ENCODE results near the gene POLRMT. TPM values are rescaled to one million over a fixed set of nuclear protein-coding genes. Genes with fewer than 3 reads are reported as not detected.
"Not testable (repeated sequence)": the region's sequence is repeated elsewhere in the genome, so short reads cannot be mapped to it uniquely, and the experiment has no call there.

The POLRMT gene
- total RNA-seq, 1 experiment from 2014 or later, result 25.0 TPM

DNA sequence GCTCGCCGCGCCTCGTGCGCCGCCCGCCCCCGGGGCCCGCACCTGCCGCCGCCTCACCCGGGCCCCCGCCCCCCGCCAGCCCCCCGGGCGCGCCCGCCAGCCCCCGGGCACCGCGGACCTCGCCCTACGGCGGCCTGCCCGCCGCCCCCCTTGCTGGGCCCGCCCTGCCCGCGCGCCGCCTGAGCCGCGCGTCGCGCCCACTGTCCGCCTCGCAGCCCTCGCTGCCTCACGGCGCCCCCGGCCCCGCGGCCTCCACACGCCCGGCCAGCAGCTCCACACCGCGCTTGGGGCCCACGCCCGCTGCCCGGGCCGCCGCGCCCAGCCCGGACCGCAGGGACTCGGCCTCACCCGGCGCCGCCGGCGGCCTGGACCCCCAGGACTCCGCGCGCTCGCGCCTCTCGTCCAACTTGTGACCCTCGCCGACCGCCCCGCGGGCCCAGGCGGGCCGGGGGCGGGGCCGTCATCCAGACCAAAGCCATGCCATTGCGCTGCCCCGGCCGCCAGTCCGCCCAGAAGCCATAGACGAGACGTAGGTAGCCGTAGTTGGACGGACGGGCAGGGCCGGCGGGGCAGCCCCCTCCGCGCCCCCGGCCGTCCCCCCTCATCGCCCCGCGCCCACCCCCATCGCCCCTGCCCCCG, 17.2 kb downstream of the POLRMT start:
- DNase-seq (ENCODE audit: extremely low read depth, low read depth), result no peak

DNA sequence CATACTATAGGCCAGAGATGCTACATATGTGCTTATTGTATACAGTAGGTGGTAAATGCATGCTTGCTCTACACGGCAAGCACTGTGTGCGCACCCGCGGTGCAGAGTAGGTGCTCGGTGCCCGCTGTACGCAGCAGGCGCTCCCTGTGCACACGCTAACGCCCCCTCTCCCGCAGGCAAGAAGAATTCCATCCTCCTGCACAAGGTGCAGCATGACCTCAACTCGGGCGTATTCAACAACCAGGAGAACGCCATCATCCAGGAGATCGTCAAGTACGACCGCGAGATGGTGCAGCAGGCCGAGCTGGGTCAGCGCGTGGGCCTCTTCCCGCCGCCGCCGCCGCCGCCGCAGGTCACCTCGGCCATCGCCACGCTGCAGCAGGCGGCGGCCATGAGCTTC, 17.7 kb downstream of the POLRMT start:
- DNase-seq (ENCODE audit: extremely low read depth, low read depth), result no peak

DNA sequence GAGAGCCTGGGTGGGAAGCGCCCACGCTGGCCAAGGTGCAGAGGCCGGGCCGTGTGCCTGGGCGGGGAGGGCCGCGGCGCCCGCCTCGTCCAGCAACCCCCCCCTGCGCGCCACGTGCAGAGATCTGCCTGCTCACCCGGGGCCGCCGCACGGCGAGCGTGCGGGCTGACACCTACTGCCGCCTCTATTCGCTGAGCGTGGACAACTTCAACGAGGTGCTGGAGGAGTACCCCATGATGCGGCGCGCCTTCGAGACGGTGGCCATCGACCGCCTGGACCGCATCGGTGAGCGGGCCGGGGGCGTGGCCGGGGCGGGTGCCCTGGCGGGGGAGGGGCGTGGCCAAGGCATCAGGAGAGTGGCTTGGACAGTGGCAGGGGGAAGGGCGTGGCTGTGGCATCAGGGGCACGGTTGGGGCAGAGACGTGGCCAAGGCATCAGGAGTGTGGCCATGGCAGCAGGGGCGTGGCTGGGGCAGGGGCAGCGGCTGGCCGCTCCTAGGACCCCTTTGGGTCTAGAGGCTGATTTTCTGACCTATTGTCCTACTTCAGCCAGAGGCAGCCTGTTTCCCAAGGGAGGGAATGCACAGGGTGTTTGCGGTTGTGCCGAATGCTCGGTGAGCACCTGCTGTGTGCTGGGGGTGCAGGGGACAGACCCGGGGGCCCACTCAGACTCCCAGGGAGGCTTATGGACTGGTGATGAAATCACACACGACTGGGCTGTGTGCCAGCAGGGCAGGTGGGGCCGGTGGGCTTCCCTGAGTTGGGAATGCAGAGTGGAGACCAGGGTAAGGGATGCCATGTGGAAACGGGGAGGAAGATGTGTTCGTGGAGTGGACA, 19.4 kb downstream of the POLRMT start:
- DNase-seq (ENCODE audit: extremely low read depth, low read depth), result no peak

DNA sequence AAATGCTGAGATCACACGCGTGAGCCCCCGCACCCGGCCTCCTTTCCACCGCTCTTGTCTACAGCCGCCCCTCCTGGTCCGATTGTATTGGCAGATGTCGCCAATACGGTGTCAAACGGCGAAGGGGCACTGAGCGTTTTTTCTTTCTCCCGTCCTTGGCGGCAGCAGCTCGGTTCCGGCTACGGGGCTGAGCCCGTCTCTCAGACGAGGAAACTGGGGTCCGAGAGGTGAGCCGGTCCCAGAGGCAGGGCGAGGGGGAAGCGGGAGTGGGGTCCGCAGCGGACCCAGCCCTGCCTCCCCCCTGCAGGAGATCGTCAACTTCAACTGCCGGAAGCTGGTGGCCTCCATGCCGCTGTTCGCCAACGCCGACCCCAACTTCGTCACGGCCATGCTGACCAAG, 20.4 kb downstream of the POLRMT start:
- DNase-seq (ENCODE audit: extremely low read depth, low read depth), result no peak

DNA sequence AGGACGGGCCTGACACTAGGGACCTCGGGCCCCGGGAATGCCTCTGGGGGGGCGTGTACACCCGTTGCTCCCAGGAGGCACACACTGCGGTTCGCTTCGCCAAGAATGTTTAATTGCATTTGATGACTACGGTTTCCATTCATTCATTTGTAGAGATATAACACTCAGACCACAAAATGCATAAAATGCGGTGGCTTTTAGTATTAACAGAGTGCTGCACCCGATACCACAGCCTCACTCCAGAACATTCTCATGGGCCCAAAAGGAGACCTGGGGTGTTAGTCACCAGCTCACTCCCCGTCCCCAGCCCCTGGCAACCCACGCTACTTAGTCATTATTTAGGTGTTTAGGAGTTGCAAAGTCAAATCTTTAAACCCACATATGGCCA, 21.9 kb downstream of the POLRMT start:
- DNase-seq (ENCODE audit: extremely low read depth, low read depth), result no peak

DNA sequence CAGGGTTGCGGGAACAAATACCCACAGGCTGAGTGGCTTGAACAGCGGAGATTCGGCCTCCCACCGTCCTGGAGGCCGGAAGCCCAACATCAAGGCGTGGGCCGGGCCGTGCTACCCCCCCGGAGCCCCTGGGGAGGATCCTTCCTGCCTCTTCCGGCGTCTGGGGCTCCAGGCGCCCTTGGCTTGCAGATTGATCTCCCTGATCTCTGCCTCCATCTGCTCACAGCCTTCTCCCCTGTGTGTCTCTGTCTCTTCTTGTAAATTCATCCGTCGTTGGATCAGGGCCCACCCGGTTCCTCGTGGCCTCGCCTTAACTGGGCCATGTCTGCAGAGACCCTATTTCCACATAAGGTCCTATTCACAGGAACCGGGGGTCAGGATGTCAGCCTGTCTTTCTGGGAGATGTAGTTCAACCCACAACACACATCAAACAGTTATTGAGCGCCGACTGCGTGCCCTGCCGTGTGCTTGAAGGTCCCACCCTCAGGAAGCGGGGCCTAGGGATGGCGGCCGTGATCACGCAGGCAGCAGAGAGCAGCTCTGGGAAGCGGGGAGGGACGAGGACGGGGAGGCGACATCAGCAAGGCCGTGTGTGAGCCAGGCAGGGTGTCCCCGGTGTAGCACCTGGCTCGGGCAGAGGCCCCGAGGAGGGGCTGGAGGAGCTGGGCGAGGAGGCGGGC, 22.4 kb downstream of the POLRMT start:
- no peak for DNase-seq (ENCODE audit: extremely low read depth, low read depth)

DNA sequence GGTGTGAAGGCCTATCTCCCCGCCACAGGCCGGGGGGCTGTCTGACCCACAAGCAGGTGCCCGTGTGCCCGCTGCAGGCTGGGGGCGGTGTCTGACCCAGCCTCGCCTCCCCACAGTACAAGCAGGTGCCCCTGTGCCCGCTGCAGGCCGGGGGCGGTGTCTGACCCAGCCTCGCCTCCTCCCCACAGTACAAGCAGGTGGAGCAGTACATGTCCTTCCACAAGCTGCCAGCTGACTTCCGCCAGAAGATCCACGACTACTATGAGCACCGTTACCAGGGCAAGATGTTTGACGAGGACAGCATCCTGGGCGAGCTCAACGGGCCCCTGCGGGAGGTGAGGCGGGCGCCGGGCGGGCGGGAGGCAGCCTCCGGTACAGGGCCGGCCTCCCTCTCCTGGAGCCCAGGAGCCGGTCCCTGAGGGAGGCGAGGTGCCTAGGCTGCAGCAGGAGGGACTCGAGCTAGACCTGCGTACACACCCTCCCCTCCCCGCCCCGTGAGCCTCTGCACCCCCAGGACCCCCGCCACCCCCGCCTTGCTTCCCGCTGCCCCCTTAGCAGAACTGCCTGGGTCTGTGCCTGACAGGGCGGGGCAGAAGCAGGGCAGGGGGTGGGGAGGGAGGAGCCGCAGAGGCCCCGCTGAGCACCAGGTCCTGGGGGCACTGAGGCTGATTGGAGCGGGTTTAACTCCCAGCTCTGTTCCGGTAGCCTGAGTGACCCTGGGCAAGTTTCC, 23.1 kb downstream of the POLRMT start:
- DNase-seq (ENCODE audit: extremely low read depth, low read depth), result no peak

DNA sequence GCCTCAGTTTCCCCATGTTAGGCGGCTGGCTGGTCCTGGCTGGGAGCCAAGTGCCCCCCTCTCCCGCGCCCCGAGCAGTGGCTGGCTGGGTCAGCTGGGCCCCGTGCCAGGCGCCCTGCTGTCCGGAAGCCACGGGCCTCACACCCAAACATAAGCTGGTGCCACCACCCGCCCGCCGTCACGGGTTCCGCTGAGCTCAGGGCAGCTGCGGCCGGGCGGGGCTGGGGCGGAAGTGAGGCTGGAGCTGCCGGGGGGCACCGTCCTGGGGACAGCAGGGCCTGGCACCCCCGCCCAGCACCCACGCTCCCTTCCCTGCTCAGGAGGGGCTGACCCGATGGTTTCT, 24.4 kb downstream of the POLRMT start:
- DNase-seq (ENCODE audit: extremely low read depth, low read depth), result no peak

DNA sequence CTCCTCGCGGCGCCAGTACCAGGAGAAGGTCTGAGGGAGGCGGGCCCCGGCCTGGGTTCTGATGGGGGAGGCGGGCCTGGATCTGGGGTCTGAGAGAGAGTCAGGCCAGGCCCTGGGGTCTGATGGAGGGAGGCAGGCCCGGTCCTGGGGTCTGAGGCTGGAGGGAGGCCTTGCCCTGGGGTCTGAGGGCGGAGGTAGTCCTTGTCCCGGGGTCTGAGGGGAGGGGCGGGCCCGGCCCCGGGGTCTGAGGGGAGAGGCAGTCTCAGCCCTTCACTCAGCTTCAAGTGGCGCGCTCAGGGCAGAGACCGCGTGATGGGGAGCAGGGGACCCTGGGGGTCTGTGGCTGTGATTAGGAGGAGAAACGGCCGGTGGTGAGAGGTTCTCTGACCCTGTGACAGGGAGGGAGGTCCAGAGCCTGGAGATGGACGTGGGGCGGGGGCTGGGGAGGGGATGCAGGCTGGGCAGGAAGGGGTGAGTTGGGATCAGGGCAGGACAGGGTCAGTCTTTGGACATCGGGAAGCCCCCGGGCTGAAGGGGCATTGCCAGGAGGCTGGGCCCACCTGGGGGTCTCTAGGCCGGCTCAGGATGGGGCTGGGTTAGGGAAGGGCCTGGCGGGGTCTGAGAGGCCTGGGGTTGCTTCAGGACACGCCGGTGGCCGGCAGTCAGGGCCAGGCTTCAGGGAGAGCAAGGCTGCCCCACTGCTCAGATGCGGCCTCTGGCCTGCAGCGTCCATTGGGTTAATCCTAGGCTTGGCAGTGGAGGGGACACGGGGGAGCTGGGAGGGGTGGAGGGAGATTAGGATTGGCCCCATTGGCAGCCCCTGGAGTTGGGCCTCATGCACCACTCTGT, 25.0 kb downstream of the POLRMT start:
- no peak for DNase-seq (ENCODE audit: extremely low read depth, low read depth)

DNA sequence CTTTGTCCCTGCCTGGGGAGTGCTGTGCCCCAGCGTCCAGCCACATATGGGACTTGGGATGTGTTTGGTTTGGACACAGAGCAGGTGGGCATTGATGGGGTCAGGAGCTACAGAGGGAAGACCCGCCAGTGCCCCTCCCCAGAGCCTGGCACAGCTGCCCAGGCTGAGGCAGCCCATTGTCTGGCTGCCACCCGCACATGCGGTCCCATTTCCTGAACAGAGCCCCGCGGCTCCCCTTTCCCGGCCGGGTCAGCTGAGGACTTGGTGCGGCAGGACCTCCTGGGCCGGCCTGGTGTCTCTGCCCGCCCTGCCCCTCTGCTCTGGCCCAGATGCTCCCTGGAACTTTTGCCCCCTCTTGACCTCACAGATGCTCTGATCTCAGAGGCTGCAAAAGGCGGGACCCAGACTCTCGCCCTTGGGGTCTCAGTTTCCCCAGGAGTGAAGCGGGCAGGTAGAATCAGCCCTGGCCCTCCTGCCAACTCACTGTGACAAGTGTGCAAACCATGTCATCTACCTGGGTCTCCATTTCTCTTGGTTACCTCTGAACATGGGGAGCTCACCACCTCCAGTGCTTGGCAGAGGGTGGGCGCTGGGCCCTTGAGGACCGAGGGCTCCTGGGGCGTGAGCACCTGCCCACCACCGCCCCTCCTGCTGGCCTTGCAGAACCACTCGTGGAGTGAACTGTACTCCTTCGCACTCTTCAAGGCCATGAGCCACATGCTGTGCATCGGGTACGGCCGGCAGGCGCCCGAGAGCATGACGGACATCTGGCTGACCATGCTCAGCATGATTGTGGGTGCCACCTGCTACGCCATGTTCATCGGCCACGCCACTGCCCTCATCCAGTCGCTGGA, 25.8 kb downstream of the POLRMT start:
- no peak for DNase-seq (ENCODE audit: extremely low read depth, low read depth)

DNA sequence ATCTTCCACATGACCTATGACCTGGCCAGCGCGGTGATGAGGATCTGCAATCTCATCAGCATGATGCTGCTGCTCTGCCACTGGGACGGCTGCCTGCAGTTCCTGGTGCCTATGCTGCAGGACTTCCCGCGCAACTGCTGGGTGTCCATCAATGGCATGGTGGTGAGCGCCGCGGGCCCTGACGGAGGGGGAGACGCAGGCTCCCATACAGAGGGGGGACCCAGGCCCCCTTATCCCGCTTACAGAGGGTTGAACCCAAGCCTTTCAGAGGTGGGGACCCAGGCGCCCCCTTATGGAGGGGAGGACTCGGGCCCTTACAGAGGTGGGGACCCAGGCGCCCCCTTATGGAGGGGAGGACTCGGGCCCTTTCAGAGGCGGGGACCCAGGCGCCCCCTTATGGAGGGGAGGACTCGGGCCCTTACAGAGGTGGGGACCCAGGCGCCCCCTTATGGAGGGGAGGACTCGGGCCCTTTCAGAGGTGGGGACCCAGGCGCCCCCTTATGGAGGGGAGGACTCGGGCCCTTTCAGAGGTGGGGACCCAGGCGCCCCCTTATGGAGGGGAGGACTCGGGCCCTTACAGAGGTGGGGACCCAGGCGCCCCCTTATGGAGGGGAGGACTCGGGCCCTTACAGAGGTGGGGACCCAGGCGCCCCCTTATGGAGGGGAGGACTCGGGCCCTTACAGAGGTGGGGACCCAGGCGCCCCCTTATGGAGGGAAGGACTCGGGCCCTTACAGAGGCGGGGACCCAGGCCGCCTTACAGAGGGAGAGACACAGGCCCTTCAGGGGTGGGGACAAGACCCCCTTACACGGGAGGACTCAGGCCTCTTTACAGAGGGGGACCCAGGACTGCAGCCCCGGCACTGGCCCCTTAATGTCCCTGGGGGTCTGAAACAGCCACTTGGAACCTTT, 28.0 kb downstream of the POLRMT start:
- not testable (repeated sequence) for DNase-seq (ENCODE audit: extremely low read depth, low read depth)

DNA sequence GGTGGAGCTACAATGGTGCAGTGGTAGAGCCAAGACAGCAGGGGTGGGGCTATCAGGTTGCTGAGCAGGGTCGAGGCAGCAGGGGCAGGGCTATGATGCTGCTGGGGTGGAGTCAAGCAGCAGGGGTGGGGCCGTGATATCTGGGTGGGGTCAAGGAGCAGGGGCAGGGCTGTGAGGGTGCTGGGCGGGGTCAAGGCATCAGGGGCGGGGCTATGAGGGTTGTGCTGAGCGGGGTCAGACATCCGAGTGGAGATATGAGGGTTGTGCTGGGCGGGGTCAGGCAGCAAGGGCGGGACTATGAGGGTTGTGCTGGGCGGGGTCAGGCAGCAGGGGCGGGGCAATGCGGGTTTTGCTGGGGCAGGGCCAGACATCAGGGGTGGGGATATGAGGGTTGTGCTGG, 29.0 kb downstream of the POLRMT start:
- no peak for DNase-seq (ENCODE audit: extremely low read depth, low read depth)

DNA sequence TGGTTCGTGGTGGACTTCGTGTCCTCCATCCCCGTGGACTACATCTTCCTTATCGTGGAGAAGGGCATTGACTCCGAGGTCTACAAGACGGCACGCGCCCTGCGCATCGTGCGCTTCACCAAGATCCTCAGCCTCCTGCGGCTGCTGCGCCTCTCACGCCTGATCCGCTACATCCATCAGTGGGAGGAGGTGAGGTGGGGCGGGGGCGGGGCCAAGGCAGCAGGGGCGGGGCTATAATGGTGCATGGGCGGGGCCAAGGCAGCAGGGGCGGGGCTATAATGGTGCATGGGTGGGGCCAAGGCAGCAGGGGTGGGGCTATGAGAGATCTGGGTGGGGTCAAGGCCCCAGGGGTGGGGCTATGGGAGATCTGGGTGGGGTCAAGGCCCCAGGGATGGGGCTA, 29.6 kb downstream of the POLRMT start:
- not testable (repeated sequence) for DNase-seq (ENCODE audit: extremely low read depth, low read depth)

DNA sequence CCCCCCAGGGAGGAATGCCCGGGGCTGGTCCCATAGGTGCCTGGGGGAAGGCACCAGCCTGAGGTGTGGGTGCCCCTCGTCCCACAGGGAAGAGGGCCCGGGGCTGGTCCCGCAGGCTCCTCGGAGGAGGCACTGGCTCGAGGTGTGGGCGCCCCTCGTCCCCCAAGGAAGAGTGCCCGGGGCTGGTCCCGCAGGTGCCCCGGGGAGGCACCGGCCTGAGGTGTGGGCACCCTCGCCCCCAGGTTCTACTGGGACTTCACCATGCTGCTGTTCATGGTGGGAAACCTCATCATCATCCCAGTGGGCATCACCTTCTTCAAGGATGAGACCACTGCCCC, 30.1 kb downstream of the POLRMT start:
- DNase-seq (ENCODE audit: extremely low read depth, low read depth), result not testable (repeated sequence)

DNA sequence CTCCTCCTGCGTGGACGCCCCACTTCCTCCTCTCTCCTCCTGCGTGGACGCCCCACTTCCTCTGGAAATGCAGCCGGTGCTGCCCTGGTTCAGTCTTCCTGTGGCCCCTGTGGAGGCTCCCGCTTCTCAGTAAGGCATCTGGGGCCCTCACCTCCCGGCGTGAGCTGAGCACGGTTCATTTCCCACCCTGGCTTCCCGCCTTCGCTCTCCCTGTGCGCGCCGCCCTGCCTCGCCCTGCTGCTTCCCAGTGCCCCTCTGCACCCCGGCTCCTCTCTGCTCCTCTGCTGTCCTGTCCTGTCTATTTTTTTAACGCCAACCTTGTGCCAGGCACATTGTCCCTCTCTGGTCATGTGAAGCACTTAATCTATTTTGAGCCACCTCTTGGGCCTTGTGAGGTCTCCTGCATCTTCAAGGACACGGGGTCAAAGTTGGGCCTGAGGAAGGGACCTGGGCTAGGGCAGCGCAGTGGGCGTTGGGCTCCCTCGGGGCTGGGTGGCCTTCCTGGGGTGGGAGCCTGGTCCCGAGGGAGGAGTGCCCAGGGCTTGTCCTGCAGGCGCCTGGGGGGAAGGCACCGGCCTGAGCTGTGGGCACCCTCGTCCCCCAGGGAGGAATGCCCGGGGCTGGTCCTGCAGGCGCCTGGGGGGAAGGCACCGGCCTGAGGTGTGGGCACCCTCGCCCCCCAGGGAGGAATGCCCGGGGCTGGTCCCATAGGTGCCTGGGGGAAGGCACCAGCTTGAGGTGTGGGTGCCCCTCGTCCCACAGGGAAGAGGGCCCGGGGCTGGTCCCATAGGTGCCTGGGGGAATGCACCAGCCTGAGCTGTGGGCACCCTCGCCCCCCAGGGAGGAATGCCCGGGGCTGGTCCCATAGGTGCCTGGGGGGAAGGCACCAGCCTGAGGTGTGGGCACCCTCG, 30.7 kb downstream of the POLRMT start:
- no peak for DNase-seq (ENCODE audit: extremely low read depth, low read depth)

DNA sequence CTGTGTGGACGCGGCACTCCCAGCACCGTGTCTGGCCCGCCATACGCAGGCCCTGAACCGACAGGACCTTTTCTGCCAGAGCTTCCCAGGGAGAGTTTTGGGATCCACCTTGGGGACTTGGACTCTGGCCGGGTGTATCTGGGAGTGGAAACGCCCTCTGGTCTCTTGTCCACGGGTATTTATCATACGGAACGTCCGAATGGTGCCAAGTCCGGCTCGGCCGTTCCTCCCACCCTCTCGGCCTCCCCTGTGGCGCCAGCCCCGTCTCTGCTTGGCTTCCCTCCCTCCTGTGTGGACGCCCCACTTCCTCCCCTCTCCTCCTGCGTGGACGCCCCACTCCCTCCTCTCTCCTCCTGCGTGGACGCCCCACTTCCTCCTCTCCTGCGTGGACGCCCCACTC, 31.5 kb downstream of the POLRMT start:
- no peak for DNase-seq (ENCODE audit: extremely low read depth, low read depth)

DNA sequence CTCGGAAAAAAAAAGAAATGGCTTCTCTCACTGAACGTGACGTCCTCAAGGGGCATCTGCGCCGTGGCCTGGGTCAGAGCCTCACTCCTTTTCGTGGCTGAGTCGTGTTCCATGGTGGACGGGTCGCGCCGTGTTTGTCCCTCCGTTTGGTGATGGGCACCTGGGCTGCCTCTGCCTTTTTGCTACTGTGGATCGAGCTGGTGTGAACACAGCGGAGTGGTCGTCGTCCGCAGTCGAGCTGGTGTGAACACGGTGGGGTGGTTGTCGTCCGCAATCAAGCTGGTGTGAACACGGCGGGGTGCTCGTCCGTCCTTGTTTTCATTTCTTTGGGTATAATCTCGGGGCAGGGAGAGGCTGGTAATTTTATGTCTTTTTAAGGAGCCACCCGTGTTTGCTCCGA, 32.0 kb downstream of the POLRMT start:
- no peak for DNase-seq (ENCODE audit: extremely low read depth, low read depth)
